SW 1271 (cell line): ENCODE data around the gene EIF3F.
A peak's percentile ranks its signal among the peaks of the same experiment; 100 is the strongest.

ENCODE experiments used
- DNase-seq, 2 experiments: peaks; one replicate each; lab custom pipeline; 2025; lab: John Stamatoyannopoulos, UW

The EIF3F gene, protein sequence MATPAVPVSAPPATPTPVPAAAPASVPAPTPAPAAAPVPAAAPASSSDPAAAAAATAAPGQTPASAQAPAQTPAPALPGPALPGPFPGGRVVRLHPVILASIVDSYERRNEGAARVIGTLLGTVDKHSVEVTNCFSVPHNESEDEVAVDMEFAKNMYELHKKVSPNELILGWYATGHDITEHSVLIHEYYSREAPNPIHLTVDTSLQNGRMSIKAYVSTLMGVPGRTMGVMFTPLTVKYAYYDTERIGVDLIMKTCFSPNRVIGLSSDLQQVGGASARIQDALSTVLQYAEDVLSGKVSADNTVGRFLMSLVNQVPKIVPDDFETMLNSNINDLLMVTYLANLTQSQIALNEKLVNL

GRCh38 chr11:7986768-7987559 lies at the start of gene EIF3F:
Gene EIF3F (plus strand): TSS chr11:7987337. CDS start chr11:7987353, 16 bp downstream.
- DNase-seq: peak; percentile 91 to 99

GRCh38 chr11:7941146-7941545 lies 46.0 kb upstream of the EIF3F start:
- no peak for DNase-seq

DNA sequence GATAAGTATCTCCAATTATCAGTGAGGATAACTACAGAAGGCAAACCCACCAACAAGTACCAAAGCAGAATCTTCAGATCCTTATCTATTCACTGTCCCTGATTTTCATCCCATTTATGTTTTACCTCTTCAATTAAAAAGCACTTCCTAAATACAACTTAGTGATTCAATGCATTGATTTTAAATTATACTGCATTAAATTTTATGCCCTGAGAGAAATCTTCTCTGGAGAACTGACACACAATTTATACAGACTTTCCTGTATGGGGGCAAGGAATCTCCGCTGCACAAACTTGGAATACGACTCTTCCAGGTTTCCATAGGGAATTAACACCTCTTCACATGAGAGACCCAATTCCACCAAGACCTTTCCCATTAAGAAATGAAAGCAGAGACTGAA lies 45.5 kb upstream of the EIF3F start, which contains the start of gene OR10A3:
Gene OR10A3, minus strand, starts transcription at position 101 of the 400 bp plus-strand sequence. CDS start 2,188 bp downstream, outside the sequence.
- DNase-seq: no peak

DNA sequence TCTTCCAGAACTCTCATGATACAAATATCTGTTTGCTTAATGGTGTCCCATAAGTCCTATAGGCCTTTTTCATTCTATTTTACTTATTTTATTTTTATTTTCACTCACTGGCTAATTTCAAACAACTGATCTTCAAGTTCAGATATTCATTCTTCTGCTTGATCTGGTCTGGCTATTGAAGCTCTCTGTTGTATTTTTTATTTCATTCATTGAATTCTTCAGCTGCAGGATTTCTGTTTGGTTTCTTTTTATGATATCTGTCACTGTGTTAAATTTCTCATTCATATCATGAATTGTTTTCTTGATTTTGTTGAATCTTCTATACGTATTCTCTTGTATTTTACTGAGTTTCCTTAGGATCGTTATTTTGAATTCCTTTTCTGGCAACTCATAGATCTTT lies 43.0 kb upstream of the EIF3F start:
- DNase-seq: no peak

- no peak for DNase-seq
Measured at GRCh38 chr11:7949934-7950333, 37.2 kb upstream of the EIF3F start.

GRCh38 chr11:7955191-7955590 lies 31.9 kb upstream of the EIF3F start:
- no peak for DNase-seq

GRCh38 chr11:7964261-7964660 lies 22.9 kb upstream of the EIF3F start:
- no peak for DNase-seq

GRCh38 chr11:7964873-7965272 lies 22.3 kb upstream of the EIF3F start:
- no peak for DNase-seq

- no peak for DNase-seq
Measured at GRCh38 chr11:7965386-7965785, 21.8 kb upstream of the EIF3F start, which contains the start of gene NLRP10. Gene NLRP10 (minus strand): TSS chr11:7965447. CDS start chr11:7963495, 1,952 bp downstream.

GRCh38 chr11:7967097-7967496 lies 20.0 kb upstream of the EIF3F start:
- DNase-seq: no peak

GRCh38 chr11:7967826-7968225 lies 19.3 kb upstream of the EIF3F start:
- no peak for DNase-seq

GRCh38 chr11:7968686-7969085 lies 18.5 kb upstream of the EIF3F start:
- DNase-seq: no peak

DNA sequence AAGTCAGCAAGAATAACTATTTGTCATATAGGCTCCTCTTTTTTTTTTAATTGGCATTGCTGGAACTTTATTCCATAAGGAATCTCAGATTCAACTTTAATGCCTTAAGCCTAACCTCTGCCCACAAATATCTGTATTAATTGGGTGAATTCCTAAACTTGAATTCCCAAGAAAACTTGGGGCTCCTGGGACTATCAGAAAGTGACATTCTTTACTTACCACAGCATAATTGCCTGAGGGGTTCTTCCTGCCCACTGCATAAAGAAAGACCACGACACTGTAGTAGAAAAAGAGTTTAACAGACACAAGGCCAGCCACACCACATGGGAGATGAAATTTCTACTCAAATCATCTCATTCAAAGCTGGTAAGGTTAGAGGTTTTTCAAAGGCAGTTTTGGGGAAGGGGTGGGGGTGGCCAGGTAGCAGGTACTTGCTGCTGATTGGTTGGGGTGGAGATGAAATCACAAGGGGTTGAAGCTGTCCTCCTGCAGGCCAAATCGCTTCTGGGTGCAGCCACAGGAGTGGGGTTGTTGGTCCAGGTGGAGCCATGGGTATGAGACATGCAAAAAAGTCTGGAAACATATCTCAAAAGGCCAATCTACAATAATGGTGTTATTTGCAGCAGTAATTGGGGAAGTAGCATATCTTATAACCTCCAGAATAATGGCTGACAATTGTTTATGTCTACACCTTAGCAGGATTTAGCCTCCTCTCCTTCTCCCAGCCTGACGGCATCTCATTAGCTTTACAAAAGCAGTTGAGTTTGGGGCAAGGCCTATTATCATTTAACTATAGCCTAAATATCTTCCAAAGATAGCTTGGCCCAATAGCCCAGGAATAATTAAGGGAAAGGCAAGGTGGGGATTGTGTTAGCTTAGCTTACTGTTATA lies 17.1 kb upstream of the EIF3F start:
- DNase-seq: no peak

- no peak for DNase-seq
Measured at GRCh38 chr11:7971846-7972245, 15.3 kb upstream of the EIF3F start.

GRCh38 chr11:7973011-7973410 lies 14.1 kb upstream of the EIF3F start:
- no peak for DNase-seq

DNA sequence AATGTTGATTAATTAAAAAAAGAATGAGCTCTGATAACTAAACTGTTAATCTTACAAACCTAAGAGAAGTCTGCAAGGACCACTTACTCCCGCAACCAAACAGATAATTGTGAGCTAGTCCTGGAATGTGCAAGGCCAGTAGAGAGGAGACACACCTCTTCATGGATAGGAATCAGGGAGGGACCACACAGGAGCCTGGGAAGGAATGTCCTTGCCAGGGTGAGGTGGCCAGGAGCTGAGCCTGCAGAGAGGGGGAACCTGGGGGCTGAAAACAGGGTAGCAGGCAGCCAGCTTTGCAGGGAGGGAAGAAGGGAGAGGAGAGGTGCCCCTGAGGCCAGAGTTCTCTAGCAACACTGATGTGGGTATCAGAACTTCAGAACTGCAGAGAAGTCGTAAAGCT lies 12.5 kb upstream of the EIF3F start:
- no peak for DNase-seq

GRCh38 chr11:7977232-7977917 lies 9.8 kb upstream of the EIF3F start:
- peak; percentile 51 to 82 for DNase-seq

- DNase-seq: no peak
Measured at GRCh38 chr11:7981619-7982157, 5.4 kb upstream of the EIF3F start.

DNA sequence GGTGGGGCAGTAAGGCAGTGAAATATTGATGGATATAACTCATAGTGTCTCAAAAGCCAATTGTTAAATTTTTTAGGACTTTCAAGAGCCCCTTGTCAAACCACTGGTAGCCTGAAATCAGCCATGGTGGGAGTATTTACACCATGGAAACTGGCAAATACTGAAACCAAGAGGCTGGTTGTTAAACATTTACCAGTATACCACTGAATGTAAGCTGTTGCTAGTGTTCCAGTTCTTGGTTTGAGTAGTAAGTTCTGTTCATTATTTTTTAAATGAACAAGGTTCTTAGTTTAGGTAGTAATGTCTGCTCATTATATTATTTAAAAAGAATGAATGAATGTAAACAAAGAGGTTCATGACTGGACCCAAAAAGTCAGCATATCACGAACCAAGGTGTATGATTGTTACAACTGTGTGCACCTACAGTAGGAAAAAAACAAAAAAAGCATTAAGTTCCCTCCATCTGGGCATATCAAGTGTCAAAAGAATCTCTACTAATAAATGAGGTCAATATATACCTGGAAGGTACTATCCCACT lies 4.5 kb upstream of the EIF3F start:
- no peak for DNase-seq

GRCh38 chr11:7983832-7984590 lies 3.1 kb upstream of the EIF3F start:
- DNase-seq: no peak
